ENCODE results near the gene TMSB10.

Gene TMSB10

GRCh38 chr2:84906108-84906899, 848 bp downstream of the TMSB10 start:
- peak in 1 of 2 donors; percentile 76 for DNase-seq
- intact Hi-C loops (cut with DNase I; ENCODE audit: low total_unique reads) = no loop called here

GRCh38 chr2:84906900-84907714, 1.7 kb downstream of the TMSB10 start:
- peak; percentile 69 to 81 for DNase-seq
- peak overlapping the region; percentile 79 to 98 for H3K4me3 ChIP-seq
- H3K36me3 ChIP-seq = peaks cover 0 to 6% (median 6%) of the 10 kb centered on the region in 3 donors
- H3K4me1 ChIP-seq = peaks cover 0 to 11% (median 5%) of the 10 kb centered on the region in 4 donors
- H3K27me3 ChIP-seq = no peaks in the 10 kb centered on the region
- intact Hi-C loops (cut with DNase I; ENCODE audit: low total_unique reads) = no loop called here
- H3K27ac ChIP-seq = peak overlapping the region; percentile 85 to 90
- TF ChIP-seq CTCF (IDR thresholded peaks at IDR 0.05) = no peak
- H3K9me3 ChIP-seq = no peaks in the 10 kb centered on the region

More at GRCh38 chr2:84906108-84906899, 848 bp downstream of the TMSB10 start:
- Histone ChIP-seq H3K9me3 (no peaks in the 10 kb centered on the region), H3K27ac (peak overlapping the region; percentile 85 to 90), H3K27me3 (no peaks in the 10 kb centered on the region), H3K4me3 (peak overlapping the region; percentile 79 to 98), H3K4me1 (peaks cover 0 to 11% (median 5%) of the 10 kb centered on the region in 4 donors), H3K36me3 (peaks cover 0 to 6% (median 6%) of the 10 kb centered on the region in 3 donors)
- no peak for TF ChIP-seq CTCF (IDR thresholded peaks at IDR 0.05)

- no peak for TF ChIP-seq CTCF (IDR thresholded peaks at IDR 0.05)
- no peak for DNase-seq
- intact Hi-C loops (cut with DNase I; ENCODE audit: low total_unique reads) = no loop called here
- Histone ChIP-seq H3K36me3 (peaks cover 0 to 6% (median 6%) of the 10 kb centered on the region in 3 donors), H3K27me3 (no peaks in the 10 kb centered on the region), H3K9me3 (no peaks in the 10 kb centered on the region), H3K27ac (no peak overlapping the region), H3K4me1 (peaks cover 0 to 11% (median 5%) of the 10 kb centered on the region in 4 donors), H3K4me3 (no peak overlapping the region)
These were observed 3.7 kb downstream of the TMSB10 start for GRCh38 chr2:84908948-84909713.

DNA sequence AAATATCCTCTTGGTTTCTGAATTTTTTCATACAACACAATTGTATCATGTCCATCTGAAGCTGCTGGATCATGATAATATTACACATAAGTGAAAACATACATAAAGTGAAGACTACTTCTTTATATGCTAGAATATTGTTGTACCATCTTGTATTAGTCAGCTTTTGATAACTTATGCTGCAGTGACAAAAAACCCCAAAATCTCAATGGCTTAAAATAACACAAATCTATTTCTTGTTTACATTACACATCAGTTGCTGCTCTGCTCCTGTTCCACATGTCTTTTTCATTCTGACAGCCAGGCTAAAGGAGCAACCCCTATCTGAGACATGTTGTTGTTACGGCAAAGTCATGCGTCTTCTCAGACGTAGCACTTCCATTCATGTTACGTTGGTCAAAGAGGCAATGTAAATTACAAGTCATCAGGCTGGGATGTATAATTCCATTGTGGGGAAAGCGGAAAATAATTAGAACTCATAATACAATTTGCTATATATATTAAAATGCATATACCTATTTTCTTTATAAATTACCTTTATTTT, 5.8 kb downstream of the TMSB10 start:
- intact Hi-C loops (cut with DNase I; ENCODE audit: low total_unique reads) = no loop called here
- Histone ChIP-seq H3K9me3 (no peaks in the 10 kb centered on the region), H3K27me3 (no peaks in the 10 kb centered on the region), H3K36me3 (peaks cover 0 to 6% (median 3%) of the 10 kb centered on the region in 3 donors), H3K4me3 (no peak overlapping the region), H3K27ac (no peak overlapping the region), H3K4me1 (peaks cover 0 to 6% (median 2%) of the 10 kb centered on the region in 4 donors)
- DNase-seq = no peak
- TF ChIP-seq CTCF (IDR thresholded peaks at IDR 0.05) = no peak

DNA sequence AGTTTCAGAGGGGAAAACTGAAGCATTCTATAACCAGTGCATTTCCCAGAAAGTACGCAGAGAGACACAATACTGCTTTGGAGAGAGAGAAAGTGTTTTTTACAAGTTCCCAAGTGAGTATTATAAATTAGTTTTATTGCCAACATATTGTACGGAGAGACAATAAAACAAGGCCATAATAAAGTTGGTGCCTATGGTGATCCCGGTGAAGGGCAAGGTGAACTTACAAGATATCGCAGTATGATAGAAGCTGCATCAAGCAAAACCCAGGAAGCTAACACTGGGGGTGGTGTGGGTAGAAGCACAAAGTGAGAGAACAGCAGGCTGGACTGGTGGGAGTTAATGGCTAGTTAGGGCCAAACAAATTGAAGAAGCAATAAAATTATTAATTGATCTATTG, 7.5 kb downstream of the TMSB10 start:
- peaks cover 0 to 6% (median 0%) of the 10 kb centered on the region in 3 donors for H3K36me3 ChIP-seq
- H3K4me3 ChIP-seq = no peak overlapping the region
- no peak for DNase-seq
- no peaks in the 10 kb centered on the region for H3K9me3 ChIP-seq
- no peak overlapping the region for H3K27ac ChIP-seq
- no peak for TF ChIP-seq CTCF (IDR thresholded peaks at IDR 0.05)
- H3K4me1 ChIP-seq = no peaks in the 10 kb centered on the region
- H3K27me3 ChIP-seq = no peaks in the 10 kb centered on the region
- intact Hi-C loops (cut with DNase I; ENCODE audit: low total_unique reads) = no loop called here
